Chondrocyte (in vitro differentiated cells): ENCODE measurements around the gene EIPR1. TPM values are rescaled to one million over a fixed set of nuclear protein-coding genes. Genes with fewer than 3 reads are reported as not detected.

Experiments used
- DNase-seq: peaks from one replicate; pipeline ENCODE4 v3.0.0; 2021; ENCODE audit warnings: mixed read lengths, low spot score
- H3K27ac Mint-ChIP-seq: one replicate; pipeline ENCODE4 v1.8.0; 2021; ENCODE audit warnings: mild to moderate bottlenecking, moderate library complexity, mixed read lengths; ENCODE audit not compliant: unreplicated experiment
- H3K27me3 Mint-ChIP-seq: 2 replicates; pipeline ENCODE4 v1.8.0; 2021; ENCODE audit warnings: low read depth, mixed read lengths
- H3K36me3 Mint-ChIP-seq: 2 replicates; pipeline ENCODE4 v1.8.0; 2021; ENCODE audit warnings: low read depth, mixed read lengths
- H3K4me1 Mint-ChIP-seq: 2 replicates; pipeline ENCODE4 v1.8.0; 2021; ENCODE audit warnings: low read depth, mild to moderate bottlenecking, mixed read lengths
- H3K4me3 Mint-ChIP-seq: one replicate; pipeline ENCODE4 v1.8.0; 2021; ENCODE audit warnings: mild to moderate bottlenecking, moderate library complexity, mixed read lengths; ENCODE audit not compliant: unreplicated experiment
- H3K9me3 Mint-ChIP-seq: 2 replicates; pipeline ENCODE4 v1.8.0; 2021; ENCODE audit warnings: low read depth, mixed read lengths
- CTCF ChIP-seq: fragments of 200-600 bp; sonication (generic); IDR thresholded peaks from 2 replicates; pipeline ENCODE4 v1.5.0; 2021; ENCODE audit warnings: antibody characterized with exemption, mild to moderate bottlenecking, moderate library complexity
- long read RNA-seq: library from polyadenylated mRNA; stranded (forward); transcript quantifications from one replicate; pipeline ENCODE4 v2.0.0, GENCODE V29; 2021
- total RNA-seq: library from RNA; stranded (reverse); gene quantifications from 3 replicates; pipeline ENCODE4 v1.2.1, GENCODE V29; 2021

EIPR1 gene
- total RNA-seq: 17.8 to 26.8 TPM (median 18.2 TPM) in 3 replicates
- long read RNA-seq, transcript EIPR1-201 (9 exons, 1,766 nt): major isoform, 37 of 43 reads
- long read RNA-seq, partial matches to known transcripts: 0 of 43 reads
- long read RNA-seq, other reads (novel, unspliced or antisense): 6 of 43 reads

GRCh38 chr2:3377612-3378432 lies at the start of gene EIPR1:
TSS of gene EIPR1 (minus strand) at chr2:3377818. CDS start at chr2:3377689, 129 bp downstream.
- Mint-ChIP-seq H3K4me3 (peak within 1 kb of the TSS; percentile 94), H3K27ac (peak within 1 kb of the TSS; percentile 97), H3K36me3 (peaks cover 4% of the 10 kb centered on the region), H3K4me1 (peaks cover 44% of the 10 kb centered on the region), H3K9me3 (no peaks in the 10 kb centered on the region), H3K27me3 (no peaks in the 10 kb centered on the region)
- peak; percentile 32 for TF ChIP-seq CTCF
- peak; percentile 98 for DNase-seq

- no peak for TF ChIP-seq CTCF
- H3K27me3 Mint-ChIP-seq: no peaks in the 10 kb centered on the region
- H3K4me3 Mint-ChIP-seq: no peak overlapping the region
- no peak overlapping the region for H3K27ac Mint-ChIP-seq
- no peak for DNase-seq
- peaks cover 39% of the 10 kb centered on the region for H3K36me3 Mint-ChIP-seq
- peaks cover 11% of the 10 kb centered on the region for H3K4me1 Mint-ChIP-seq
- H3K9me3 Mint-ChIP-seq: no peaks in the 10 kb centered on the region
Measured at GRCh38 chr2:3427272-3427671, 49.7 kb upstream of the EIPR1 start.

GRCh38 chr2:3426615-3427014 lies 49.0 kb upstream of the EIPR1 start:
- Mint-ChIP-seq H3K4me3 (no peak overlapping the region), H3K9me3 (no peaks in the 10 kb centered on the region), H3K27ac (no peak overlapping the region), H3K27me3 (no peaks in the 10 kb centered on the region), H3K4me1 (peaks cover 11% of the 10 kb centered on the region), H3K36me3 (peaks cover 39% of the 10 kb centered on the region)
- no peak for DNase-seq
- TF ChIP-seq CTCF: no peak

DNA sequence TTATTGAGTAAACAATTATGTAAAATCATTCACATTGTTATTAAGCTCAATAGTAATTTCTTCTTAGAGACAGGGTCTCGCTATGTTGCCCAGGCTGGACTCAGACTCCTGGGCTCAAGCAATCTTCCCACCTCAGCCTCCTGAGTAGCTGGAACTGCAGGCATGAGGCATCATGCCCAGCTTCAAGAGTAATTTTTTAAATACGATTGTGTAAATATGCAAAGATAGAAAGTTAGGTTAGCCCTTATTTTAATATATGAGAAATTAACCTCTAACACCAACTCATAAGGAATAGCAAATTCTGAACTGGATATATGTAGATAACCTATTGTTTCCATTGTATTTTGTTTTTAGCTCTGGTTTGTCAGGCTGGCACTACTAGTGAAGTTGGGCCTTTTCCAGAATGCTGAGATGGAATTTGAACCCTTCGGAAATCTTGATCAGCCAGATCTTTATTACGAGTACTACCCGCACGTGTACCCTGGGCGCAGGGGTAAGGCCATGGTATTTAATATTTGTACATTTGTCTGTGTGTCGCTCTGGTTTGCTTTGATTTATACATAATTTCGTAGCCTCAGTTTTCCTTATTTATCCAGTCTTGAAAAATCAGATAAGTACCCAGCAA lies 46.7 kb upstream of the EIPR1 start:
- no peaks in the 10 kb centered on the region for H3K27me3 Mint-ChIP-seq
- peaks cover 10% of the 10 kb centered on the region for H3K4me1 Mint-ChIP-seq
- no peak overlapping the region for H3K4me3 Mint-ChIP-seq
- H3K27ac Mint-ChIP-seq: no peak overlapping the region
- H3K36me3 Mint-ChIP-seq: peaks cover 35% of the 10 kb centered on the region
- no peaks in the 10 kb centered on the region for H3K9me3 Mint-ChIP-seq
- no peak for DNase-seq
- TF ChIP-seq CTCF: peak; percentile 73

DNA sequence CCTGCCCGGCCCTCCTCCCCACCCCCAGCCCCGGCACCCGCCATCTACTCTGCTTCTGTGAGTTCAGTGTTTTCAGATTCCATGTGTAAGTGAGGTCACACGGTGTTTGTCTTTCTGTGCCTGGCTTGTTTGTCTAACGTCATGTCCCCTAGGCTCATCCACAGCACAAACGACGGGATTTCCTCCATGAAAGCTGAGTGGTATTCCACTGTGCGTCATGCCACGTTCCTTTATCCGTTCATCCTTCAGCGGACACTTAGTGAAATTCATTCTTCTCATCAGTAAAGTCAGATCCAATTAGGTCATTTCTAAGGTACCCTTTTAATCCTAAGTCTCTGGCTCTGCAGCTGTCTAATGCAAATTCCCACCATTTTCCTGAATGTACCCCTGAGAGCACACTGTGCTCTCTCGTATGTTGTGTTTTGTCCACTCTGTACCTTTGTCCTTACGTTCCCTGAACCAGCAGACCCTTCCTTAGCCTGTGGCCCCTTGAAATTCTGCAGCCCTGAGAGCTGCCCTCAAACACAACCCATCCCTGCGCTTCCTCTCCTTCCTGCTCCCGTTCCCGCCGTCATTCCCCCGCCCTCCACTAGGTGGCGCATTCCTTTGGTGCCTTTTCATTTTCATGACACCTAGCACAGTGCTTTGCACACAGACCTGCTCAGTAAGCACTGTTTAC lies 46.0 kb upstream of the EIPR1 start:
- DNase-seq: no peak
- peak; percentile 98 for TF ChIP-seq CTCF
- Mint-ChIP-seq H3K36me3 (peaks cover 29% of the 10 kb centered on the region), H3K4me1 (peaks cover 4% of the 10 kb centered on the region), H3K27ac (no peak overlapping the region), H3K9me3 (no peaks in the 10 kb centered on the region), H3K27me3 (no peaks in the 10 kb centered on the region), H3K4me3 (no peak overlapping the region)
